OCI-LY1 (cell line): ENCODE measurements around the gene ABCB9.
"Not testable (repeated sequence)": the region's sequence is repeated elsewhere in the genome, so short reads cannot be mapped to it uniquely, and the experiment has no call there.

ENCODE experiments used
- H2AFZ ChIP-seq: fragments of 200-600 bp; sonication (generic), shearing (Covaris generic); 2 replicates; pipeline ENCODE4 v1.6.0; 2014; ENCODE audit warnings: antibody characterized with exemption, mild to moderate bottlenecking, low read length
- H3F3A ChIP-seq: fragments of 200-600 bp; sonication (generic), shearing (Covaris generic); 2 replicates; pipeline ENCODE4 v1.6.0; 2014; ENCODE audit warnings: mild to moderate bottlenecking, antibody characterized with exemption, low read length, moderate library complexity; ENCODE audit not compliant: insufficient read depth
- H3K27ac ChIP-seq: fragments of 200-600 bp; sonication (generic); 2 replicates; pipeline ENCODE4 v1.5.1; 2014; ENCODE audit warnings: low read length, mixed run types, mild to moderate bottlenecking, low read depth; ENCODE audit not compliant: poor library complexity, severe bottlenecking
- H3K27me3 ChIP-seq: fragments of 200-600 bp; sonication (generic); 2 replicates; pipeline ENCODE4 v1.6.0; 2014; ENCODE audit warnings: antibody characterized with exemption, mild to moderate bottlenecking, low read length, moderate library complexity; ENCODE audit not compliant: insufficient read depth
- H3K36me3 ChIP-seq: fragments of 200-600 bp; sonication (generic); 2 replicates; pipeline ENCODE4 v1.6.1; 2014; ENCODE audit warnings: mild to moderate bottlenecking, antibody characterized with exemption, low read length, moderate library complexity, mixed read lengths; ENCODE audit not compliant: insufficient read depth
- H3K4me1 ChIP-seq: fragments of 200-600 bp; sonication (generic); 2 replicates; pipeline ENCODE4 v1.5.1; 2014; ENCODE audit warnings: mild to moderate bottlenecking, low read length, moderate library complexity; ENCODE audit not compliant: insufficient read depth, severe bottlenecking
- H3K4me2 ChIP-seq: fragments of 200-600 bp; sonication (generic), shearing (Covaris generic); 2 replicates; pipeline ENCODE4 v1.6.1; 2014; ENCODE audit warnings: low read length
- H3K4me3 ChIP-seq: fragments of 200-600 bp; sonication (generic); 2 replicates; pipeline ENCODE4 v1.5.1; 2014; ENCODE audit warnings: low read length, low read depth, mild to moderate bottlenecking, mixed read lengths; ENCODE audit not compliant: poor library complexity, severe bottlenecking
- H3K79me2 ChIP-seq: fragments of 200-600 bp; shearing (Covaris generic); 2 replicates; pipeline ENCODE4 v1.6.1; 2016; ENCODE audit warnings: mixed run types, low read length, mixed read lengths; ENCODE audit not compliant: insufficient read depth
- H3K9ac ChIP-seq: fragments of 200-600 bp; sonication (generic), shearing (Covaris generic); 2 replicates; pipeline ENCODE4 v1.6.1; 2014; ENCODE audit warnings: mild to moderate bottlenecking, low read length, mixed read lengths
- H3K9me2 ChIP-seq: fragments of 200-600 bp; sonication (generic), shearing (Covaris generic); 2 replicates; pipeline ENCODE4 v1.6.1; 2014; ENCODE audit warnings: low read depth, mild to moderate bottlenecking, low read length, mixed read lengths
- H3K9me3 ChIP-seq: fragments of 200-600 bp; shearing (Covaris generic); 2 replicates; pipeline ENCODE4 v1.6.1; 2014; ENCODE audit warnings: low read length, mixed read lengths
- H4K20me1 ChIP-seq: fragments of 200-600 bp; sonication (generic), shearing (Covaris generic); 2 replicates; pipeline ENCODE4 v1.6.0; 2016; ENCODE audit warnings: mild to moderate bottlenecking, low read length; ENCODE audit not compliant: insufficient read depth
- EZH2 ChIP-seq: fragments of 200-600 bp; sonication (generic), shearing (Covaris generic); IDR thresholded peaks from 2 replicates; pipeline ENCODE4 v1.8.0; 2017; ENCODE audit warnings: borderline replicate concordance, mixed run types, mild to moderate bottlenecking, antibody characterized with exemption, low read length, moderate library complexity, mixed read lengths
- TF ChIP-seq, protein P1 (sequence below): fragments of 200-600 bp; sonication (generic), shearing (Covaris generic); IDR thresholded peaks from 2 replicates; pipeline ENCODE4 v1.5.1; 2017; ENCODE audit warnings: mild to moderate bottlenecking, antibody characterized with exemption, low read length, moderate library complexity, mixed read lengths

ABCB9 gene

DNA sequence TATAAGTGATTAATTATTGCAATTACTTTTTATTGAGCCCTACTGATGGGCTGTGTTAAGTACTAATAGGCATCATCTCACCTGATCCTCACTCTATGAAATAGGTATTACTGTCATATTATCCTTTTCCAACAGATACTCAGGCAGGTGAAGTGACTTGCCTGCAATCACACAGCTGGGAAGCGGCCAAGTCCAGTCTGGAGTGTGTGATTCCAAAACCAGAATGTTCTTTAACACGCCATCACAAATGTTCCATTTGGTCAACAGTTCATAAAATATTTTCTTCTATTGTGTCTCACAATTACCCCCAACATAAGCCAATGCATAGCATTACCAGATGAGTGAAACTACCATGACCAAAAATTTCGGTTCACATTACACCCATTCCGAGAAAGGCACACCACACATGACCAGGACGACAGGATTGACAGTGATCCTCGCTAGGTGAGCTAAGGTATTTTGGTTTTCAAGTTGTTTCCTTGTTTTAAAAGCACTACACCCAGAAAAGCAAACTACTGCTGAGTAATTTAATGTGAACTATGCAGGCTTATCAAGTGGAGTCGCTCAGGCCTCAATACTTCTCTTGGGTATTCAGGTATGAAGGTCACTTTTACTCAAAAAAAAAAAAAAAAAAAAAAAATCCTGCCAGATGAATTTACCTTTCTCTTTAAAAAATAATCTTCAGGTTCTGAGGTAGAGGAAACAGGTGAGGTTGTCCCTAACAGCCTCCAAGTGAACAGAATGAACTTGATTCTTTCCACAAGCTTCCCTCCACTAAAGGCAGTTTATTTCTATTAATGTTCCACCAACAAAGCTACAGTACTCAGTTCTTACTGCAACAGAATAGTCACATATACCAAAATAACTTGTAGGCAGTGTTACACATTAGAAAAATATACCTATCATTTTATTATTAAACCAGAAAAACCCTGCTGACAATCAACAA lies 72.8 kb downstream of the ABCB9 start:
- Histone ChIP-seq H3F3A (no peaks in the 10 kb centered on the region), H3K27me3 (no peaks in the 10 kb centered on the region), H3K27ac (no peak overlapping the region), H3K9me3 (no peaks in the 10 kb centered on the region), H3K4me3 (no peak overlapping the region), H3K9ac (no peak overlapping the region), H4K20me1 (no peaks in the 10 kb centered on the region), H3K36me3 (no peaks in the 10 kb centered on the region), H3K79me2 (no peaks in the 10 kb centered on the region), H3K4me2 (no peak overlapping the region), H3K9me2 (no peaks in the 10 kb centered on the region), H2AFZ (no peak overlapping the region), H3K4me1 (peaks cover 18% of the 10 kb centered on the region)
- TF ChIP-seq EZH2, result no peak
- TF ChIP-seq, protein P1, sequence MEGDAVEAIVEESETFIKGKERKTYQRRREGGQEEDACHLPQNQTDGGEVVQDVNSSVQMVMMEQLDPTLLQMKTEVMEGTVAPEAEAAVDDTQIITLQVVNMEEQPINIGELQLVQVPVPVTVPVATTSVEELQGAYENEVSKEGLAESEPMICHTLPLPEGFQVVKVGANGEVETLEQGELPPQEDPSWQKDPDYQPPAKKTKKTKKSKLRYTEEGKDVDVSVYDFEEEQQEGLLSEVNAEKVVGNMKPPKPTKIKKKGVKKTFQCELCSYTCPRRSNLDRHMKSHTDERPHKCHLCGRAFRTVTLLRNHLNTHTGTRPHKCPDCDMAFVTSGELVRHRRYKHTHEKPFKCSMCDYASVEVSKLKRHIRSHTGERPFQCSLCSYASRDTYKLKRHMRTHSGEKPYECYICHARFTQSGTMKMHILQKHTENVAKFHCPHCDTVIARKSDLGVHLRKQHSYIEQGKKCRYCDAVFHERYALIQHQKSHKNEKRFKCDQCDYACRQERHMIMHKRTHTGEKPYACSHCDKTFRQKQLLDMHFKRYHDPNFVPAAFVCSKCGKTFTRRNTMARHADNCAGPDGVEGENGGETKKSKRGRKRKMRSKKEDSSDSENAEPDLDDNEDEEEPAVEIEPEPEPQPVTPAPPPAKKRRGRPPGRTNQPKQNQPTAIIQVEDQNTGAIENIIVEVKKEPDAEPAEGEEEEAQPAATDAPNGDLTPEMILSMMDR, result no peak

DNA sequence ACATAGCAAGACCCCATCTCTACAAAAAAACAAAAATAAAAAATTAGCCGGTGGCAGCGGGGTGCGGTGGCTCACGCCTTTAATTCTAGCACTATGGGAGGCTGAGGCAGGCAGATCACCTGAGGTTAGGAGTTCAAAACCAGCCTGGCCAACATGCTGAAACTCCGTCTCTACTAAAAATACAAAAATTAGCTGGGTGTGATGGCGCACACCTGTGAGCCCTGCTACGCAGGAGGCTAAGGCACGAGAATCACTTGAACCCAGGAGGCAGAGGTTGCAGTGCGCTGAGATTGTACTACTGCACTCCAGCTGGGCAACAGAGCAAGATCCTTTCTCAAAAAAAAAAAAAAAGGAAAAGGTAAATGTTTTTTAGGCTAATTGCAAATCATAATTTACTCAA lies 73.5 kb downstream of the ABCB9 start:
- H3K4me3 ChIP-seq, H3K9ac ChIP-seq, H3F3A ChIP-seq, H3K36me3 ChIP-seq, H3K9me3 ChIP-seq, H3K9me2 ChIP-seq, H3K4me2 ChIP-seq, H4K20me1 ChIP-seq, H3K27me3 ChIP-seq, H2AFZ ChIP-seq, H3K27ac ChIP-seq, H3K79me2 ChIP-seq: not testable (repeated sequence)
- H3K4me1 ChIP-seq, result peaks cover 26% of the 10 kb centered on the region

- Histone ChIP-seq H3K9me3 (no peaks in the 10 kb centered on the region), H2AFZ (no peak overlapping the region), H3K4me2 (no peak overlapping the region), H3K4me3 (no peak overlapping the region), H3K27ac (no peak overlapping the region), H3K4me1 (peaks cover 34% of the 10 kb centered on the region), H3K9ac (no peak overlapping the region), H3K27me3 (no peaks in the 10 kb centered on the region), H3K9me2 (no peaks in the 10 kb centered on the region), H3F3A (no peaks in the 10 kb centered on the region), H4K20me1 (no peaks in the 10 kb centered on the region), H3K36me3 (no peaks in the 10 kb centered on the region), H3K79me2 (no peaks in the 10 kb centered on the region)
- no peak for TF ChIP-seq EZH2
- TF ChIP-seq, protein P1, result no peak
Observed at GRCh38 chr12:122891661-122892525, 74.4 kb downstream of the ABCB9 start.
